ENCODE data around the gene ZBTB4.
"Not testable (repeated sequence)": the region's sequence is repeated elsewhere in the genome, so short reads cannot be mapped to it uniquely, and the experiment has no call there.

ZBTB4 gene

GRCh38 chr17:7490144-7490543, 10.7 kb upstream of the ZBTB4 start:
- DNase-seq: no peak

- DNase-seq: no peak
Observed at GRCh38 chr17:7486181-7486580, 6.8 kb upstream of the ZBTB4 start.

GRCh38 chr17:7484919-7485377, 5.5 kb upstream of the ZBTB4 start:
- no peak for DNase-seq

- peak; percentile 91 for DNase-seq
Observed at GRCh38 chr17:7484067-7484918, 4.9 kb upstream of the ZBTB4 start, which contains the start of gene POLR2A. Gene POLR2A, plus strand, starts transcription at chr17:7484366.

- peak; percentile 87 for DNase-seq
Observed at GRCh38 chr17:7483255-7484066, 4.0 kb upstream of the ZBTB4 start.

- DNase-seq: not testable (repeated sequence)
Observed at GRCh38 chr17:7482742-7483088, 3.3 kb upstream of the ZBTB4 start.

- DNase-seq: not testable (repeated sequence)
Observed at GRCh38 chr17:7481842-7482741, 2.7 kb upstream of the ZBTB4 start.

- not testable (repeated sequence) for DNase-seq
Observed at GRCh38 chr17:7481275-7481674, 1.8 kb upstream of the ZBTB4 start, which contains the start of gene SLC35G6. Gene SLC35G6, plus strand, starts transcription at chr17:7481446. Its CDS starts 71 bp downstream, at chr17:7481517.

- DNase-seq: no peak
Observed at GRCh38 chr17:7480089-7480384, 606 bp upstream of the ZBTB4 start.

GRCh38 chr17:7478276-7479212, 887 bp downstream of the ZBTB4 start:
- DNase-seq: peak; percentile 4

- DNase-seq: no peak
Observed at GRCh38 chr17:7477392-7478275, 1.8 kb downstream of the ZBTB4 start.

- DNase-seq: no peak
Observed at GRCh38 chr17:7476951-7477350, 2.5 kb downstream of the ZBTB4 start.

- DNase-seq: no peak
Observed at GRCh38 chr17:7476494-7476893, 2.9 kb downstream of the ZBTB4 start.

GRCh38 chr17:7475764-7476422, 3.5 kb downstream of the ZBTB4 start:
- DNase-seq: no peak

- DNase-seq: not testable (repeated sequence)
Observed at GRCh38 chr17:7474767-7475166, 4.7 kb downstream of the ZBTB4 start.

- no peak for DNase-seq
Observed at GRCh38 chr17:7471729-7472128, 7.7 kb downstream of the ZBTB4 start.

- DNase-seq: not testable (repeated sequence)
Observed at GRCh38 chr17:7470457-7470973, 8.9 kb downstream of the ZBTB4 start.

GRCh38 chr17:7469843-7470242, 9.6 kb downstream of the ZBTB4 start:
- not testable (repeated sequence) for DNase-seq

- no peak for DNase-seq
Observed at GRCh38 chr17:7468804-7469389, 10.5 kb downstream of the ZBTB4 start.
